Endodermal cell (in vitro differentiated cells): ENCODE data around the gene STPG1. TPM values are rescaled to one million over a fixed set of nuclear protein-coding genes. Genes with fewer than 3 reads are reported as not detected.

Experiments used
- DNase-seq: peaks from one replicate; pipeline ENCODE4 v3.0.0-alpha.2; 2017
- H3K27ac ChIP-seq: 2 replicates; pipeline ENCODE4 v1.5.1; 2013; ENCODE audit warnings: mild to moderate bottlenecking, low read depth, low read length, moderate library complexity
- H3K27me3 ChIP-seq: 2 replicates; pipeline ENCODE4 v1.6.1; 2013; ENCODE audit warnings: mild to moderate bottlenecking, low read length, moderate library complexity; ENCODE audit not compliant: insufficient read depth, control insufficient read depth, poor library complexity, severe bottlenecking
- H3K36me3 ChIP-seq: 2 replicates; pipeline ENCODE4 v1.7.0; 2013; ENCODE audit warnings: mild to moderate bottlenecking, low read length, moderate library complexity; ENCODE audit not compliant: control insufficient read depth, insufficient read depth
- H3K4me1 ChIP-seq: one replicate; pipeline ENCODE4 v1.7.0; 2013; ENCODE audit warnings: low read length; ENCODE audit not compliant: control insufficient read depth, insufficient read depth
- H3K4me3 ChIP-seq: 2 replicates; pipeline ENCODE4 v1.5.1; 2013; ENCODE audit warnings: mild to moderate bottlenecking, low read length, moderate library complexity
- H3K9ac ChIP-seq: 2 replicates; pipeline ENCODE4 v1.6.1; 2013; ENCODE audit warnings: mild to moderate bottlenecking, low read length, moderate library complexity; ENCODE audit not compliant: poor library complexity, severe bottlenecking; ENCODE audit errors: extremely low read depth
- H3K9me3 ChIP-seq: 2 replicates; pipeline ENCODE4 v1.6.1; 2013; ENCODE audit warnings: mild to moderate bottlenecking, low read length, moderate library complexity; ENCODE audit not compliant: control insufficient read depth
- H3K27ac Mint-ChIP-seq: 2 replicates; pipeline ENCODE4 v1.8.0; 2020; ENCODE audit warnings: mixed read lengths
- H3K27me3 Mint-ChIP-seq: 2 replicates; pipeline ENCODE4 v1.8.0; 2021; ENCODE audit warnings: mild to moderate bottlenecking, mixed read lengths; ENCODE audit not compliant: insufficient read depth
- H3K36me3 Mint-ChIP-seq: 2 replicates; pipeline ENCODE4 v1.8.0; 2020; ENCODE audit warnings: low read depth, mixed read lengths
- H3K4me1 Mint-ChIP-seq: 2 replicates; pipeline ENCODE4 v1.8.0; 2020; ENCODE audit warnings: mixed read lengths
- H3K4me3 Mint-ChIP-seq: 2 replicates; pipeline ENCODE4 v1.8.0; 2020; ENCODE audit warnings: mild to moderate bottlenecking, moderate library complexity, mixed read lengths
- H3K9me3 Mint-ChIP-seq: 2 replicates; pipeline ENCODE4 v1.8.0; 2020; ENCODE audit warnings: mild to moderate bottlenecking, mixed read lengths
- CTCF ChIP-seq: fragments of 200-600 bp; sonication (generic); conservative IDR thresholded peaks from 2 replicates; pipeline ENCODE4 v1.5.0; 2021; ENCODE audit warnings: antibody characterized with exemption, mild to moderate bottlenecking
- WGBS, 2 experiments: methylation state at CpG; one replicate each; pipeline versions ENCODE4 v1.1.5 to v1.1.7; 2013; ENCODE audit warnings: missing lambda C conversion rate in 2 of 2, mixed read lengths in 1 of 2; ENCODE audit not compliant: insufficient coverage in 1 of 2, insufficient read length in 1 of 2; 5-methylcytosine and 5-hydroxymethylcytosine counted together
- total RNA-seq, 2 donors: library from RNA; stranded (reverse); fragmentation: NEBNext Ultra II Directional in 1 of 2; extraction: Animal tissue kit (Norgen Biotek cat#: 25700) in 1 of 2; gene quantifications; 2 replicates in 1 of 2; 3 replicates in 1 of 2; pipeline ENCODE4 v1.2.1, GENCODE V29; 2021

Gene STPG1
- total RNA-seq, 2 donors from 2014 or later, result 16.6 to 16.9 TPM

- peak overlapping the region; percentile 50 for H3K27ac Mint-ChIP-seq
These were observed 49.0 kb downstream of the STPG1 start for GRCh38 chr1:24364605-24364974.

GRCh38 chr1:24363994-24364393 is 49.6 kb downstream of the STPG1 start:
- Mint-ChIP-seq H3K9me3 (no peaks in the 10 kb centered on the region), H3K4me3 (no peak overlapping the region), H3K27me3 (no peaks in the 10 kb centered on the region), H3K27ac (no peak overlapping the region), H3K36me3 (peaks cover 11% of the 10 kb centered on the region), H3K4me1 (peaks cover 19% of the 10 kb centered on the region)
- no peak overlapping the region for H3K9ac ChIP-seq
- H3K36me3 ChIP-seq, result no peaks in the 10 kb centered on the region
- H3K4me3 ChIP-seq, result no peak overlapping the region
- H3K27me3 ChIP-seq, result no peaks in the 10 kb centered on the region
- DNase-seq, result no peak
- no peaks in the 10 kb centered on the region for H3K9me3 ChIP-seq
- WGBS, 2 experiments, result 88 to 91% methylated on average over 2 to 7 of the region's 7 CpGs
- no peak overlapping the region for H3K27ac ChIP-seq
- TF ChIP-seq CTCF, result no peak
- no peaks in the 10 kb centered on the region for H3K4me1 ChIP-seq

More at GRCh38 chr1:24364605-24364974, 49.0 kb downstream of the STPG1 start:
- Histone ChIP-seq H3K27me3 (no peaks in the 10 kb centered on the region), H3K27ac (peak overlapping the region; percentile 47), H3K4me1 (no peaks in the 10 kb centered on the region), H3K9ac (no peak overlapping the region), H3K4me3 (no peak overlapping the region), H3K36me3 (no peaks in the 10 kb centered on the region), H3K9me3 (no peaks in the 10 kb centered on the region)
- Mint-ChIP-seq H3K27me3 (no peaks in the 10 kb centered on the region), H3K4me1 (peaks cover 19% of the 10 kb centered on the region), H3K36me3 (peaks cover 7% of the 10 kb centered on the region), H3K4me3 (no peak overlapping the region), H3K9me3 (no peaks in the 10 kb centered on the region)
- WGBS, 2 experiments, result 71 to 82% methylated on average over 2 of the region's 2 CpGs
- DNase-seq, result no peak
- TF ChIP-seq CTCF, result no peak

- no peak for DNase-seq
- peaks cover 19% of the 10 kb centered on the region for H3K4me1 Mint-ChIP-seq
These were observed 50.5 kb downstream of the STPG1 start for GRCh38 chr1:24362982-24363614.

More at GRCh38 chr1:24362982-24363614, 50.5 kb downstream of the STPG1 start:
- H3K27ac ChIP-seq, result no peak overlapping the region
- H3K9ac ChIP-seq, result no peak overlapping the region
- 91 to 94% methylated on average over 2 to 4 of the region's 4 CpGs for WGBS, 2 experiments
- Mint-ChIP-seq H3K27ac (no peak overlapping the region), H3K27me3 (no peaks in the 10 kb centered on the region), H3K4me3 (no peak overlapping the region), H3K9me3 (no peaks in the 10 kb centered on the region), H3K36me3 (peaks cover 11% of the 10 kb centered on the region)
- TF ChIP-seq CTCF, result no peak
- no peaks in the 10 kb centered on the region for H3K9me3 ChIP-seq
- no peaks in the 10 kb centered on the region for H3K4me1 ChIP-seq
- H3K27me3 ChIP-seq, result no peaks in the 10 kb centered on the region
- no peak overlapping the region for H3K4me3 ChIP-seq
- H3K36me3 ChIP-seq, result no peaks in the 10 kb centered on the region
